GM21515 (cell line): Measurements from ENCODE around the gene HDDC2.

Experiments used
- ATAC-seq: cut with Tn5 transposase; IDR thresholded peaks from one replicate; pipeline ENCODE4 v1.9.1; 2021; ENCODE audit not compliant: unreplicated experiment

HDDC2 gene

DNA sequence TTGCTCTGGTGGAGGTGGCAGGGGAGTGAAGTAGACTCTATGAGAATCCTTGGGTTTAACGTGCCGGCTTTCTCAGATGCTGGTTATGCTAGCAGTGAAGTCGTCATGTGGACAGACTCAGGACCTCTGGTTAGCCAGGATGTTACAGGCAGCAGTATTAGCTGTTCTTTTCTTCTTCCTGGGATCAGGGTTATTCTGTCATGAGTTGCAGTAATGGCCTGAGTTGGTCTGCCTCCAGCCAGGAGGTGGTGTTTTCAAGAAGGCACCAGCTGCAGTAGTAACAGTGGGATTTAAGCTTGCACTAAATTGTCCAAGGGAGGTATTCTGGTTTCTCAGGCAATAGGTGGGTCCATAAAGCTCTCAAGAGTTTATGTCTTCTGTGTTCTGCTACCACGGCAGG, 56.7 kb downstream of the HDDC2 start:
- ATAC-seq: no peak

DNA sequence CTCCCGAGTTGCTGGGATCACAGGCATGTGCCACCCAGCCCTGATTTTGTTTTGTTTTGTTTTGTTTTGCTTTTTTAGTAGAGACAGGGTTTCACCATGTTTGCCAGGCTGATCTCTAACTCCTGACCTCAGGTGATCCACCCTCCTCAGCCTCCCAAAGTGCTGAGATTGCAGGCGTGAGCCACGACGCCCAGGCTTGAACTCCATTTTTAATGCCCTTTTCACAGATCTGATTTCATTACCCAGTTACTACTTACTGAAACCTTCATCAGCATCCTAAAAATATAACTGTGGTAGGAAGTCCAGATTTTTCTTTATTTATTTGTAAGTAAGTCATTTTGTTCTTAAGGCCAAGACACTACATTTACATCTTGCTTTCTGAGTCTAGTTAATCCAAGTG, 64.0 kb downstream of the HDDC2 start:
- ATAC-seq: no peak

DNA sequence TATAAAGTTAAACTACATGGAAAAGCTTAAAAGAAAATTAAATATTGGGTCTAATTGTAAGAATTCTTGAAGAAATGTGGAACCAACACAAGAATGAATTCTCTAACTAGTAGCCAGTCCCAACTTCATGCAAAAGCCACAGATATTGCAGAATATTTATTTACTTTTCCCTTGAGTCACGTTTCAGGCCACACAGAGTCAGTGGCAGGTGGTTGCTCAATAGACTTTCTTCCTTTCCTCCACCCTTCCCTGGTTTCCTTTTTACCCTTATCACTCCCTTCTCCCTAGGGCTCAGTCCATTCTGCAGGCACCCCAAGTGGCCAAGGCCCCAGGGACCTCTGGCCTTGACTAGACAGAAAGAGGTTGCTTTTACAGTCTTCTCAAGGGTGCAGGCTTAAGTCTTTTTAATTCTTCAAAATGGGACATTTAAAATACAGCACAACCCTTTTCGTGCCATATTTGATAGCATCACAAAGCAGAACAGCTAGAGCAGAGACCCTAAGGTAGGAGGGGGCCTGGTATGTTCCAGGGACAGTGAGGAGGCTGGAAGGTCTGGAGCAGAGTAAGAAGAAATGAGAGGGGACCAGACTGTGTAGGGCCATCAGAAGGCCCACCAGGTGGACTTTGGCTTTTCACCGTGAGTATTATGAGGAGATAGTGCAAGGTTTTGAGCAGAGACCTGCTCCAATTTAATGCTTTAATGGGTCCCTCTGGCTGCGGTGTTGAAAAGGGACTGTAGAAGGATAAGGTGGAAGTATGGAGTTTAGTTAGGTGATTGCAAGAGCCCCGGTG, 65.0 kb downstream of the HDDC2 start:
- no peak for ATAC-seq

DNA sequence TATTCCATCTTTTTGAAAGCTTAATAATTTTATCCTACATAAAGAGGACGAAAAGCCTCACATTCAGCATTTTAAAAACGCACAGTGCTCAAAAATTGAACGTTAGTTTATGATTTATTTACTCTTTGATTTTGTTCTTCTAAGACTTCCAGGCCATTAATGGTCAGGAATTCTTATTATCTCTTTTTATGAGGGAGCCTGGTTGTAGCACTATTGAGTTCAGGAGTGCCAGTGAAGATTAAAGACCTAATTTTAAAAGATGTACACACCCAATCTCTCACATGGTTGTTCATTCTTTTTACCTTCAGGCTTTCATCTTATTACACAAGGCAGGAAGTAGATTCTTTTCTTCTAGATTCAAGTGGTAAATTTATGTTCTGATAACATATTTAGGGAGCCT, 68.6 kb downstream of the HDDC2 start:
- ATAC-seq: no peak

DNA sequence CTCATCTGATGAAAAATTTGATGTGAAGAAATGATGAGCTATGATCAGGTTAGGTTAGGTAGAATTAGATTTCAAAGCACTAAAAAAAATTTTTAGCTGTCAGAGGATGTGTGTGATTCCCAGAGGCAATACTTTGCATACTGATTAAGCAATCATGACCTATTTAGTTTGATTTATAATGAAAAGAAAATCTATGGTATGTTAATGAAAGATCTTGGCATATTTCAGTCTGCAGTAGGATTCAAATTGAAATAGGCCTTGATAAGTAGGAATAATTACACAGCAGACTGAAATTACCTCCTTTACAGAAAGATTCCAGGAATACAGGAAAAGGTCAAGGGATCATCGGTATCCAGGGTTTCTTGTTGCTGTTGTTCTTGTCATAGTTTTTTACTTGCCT, 69.3 kb downstream of the HDDC2 start:
- ATAC-seq: no peak

DNA sequence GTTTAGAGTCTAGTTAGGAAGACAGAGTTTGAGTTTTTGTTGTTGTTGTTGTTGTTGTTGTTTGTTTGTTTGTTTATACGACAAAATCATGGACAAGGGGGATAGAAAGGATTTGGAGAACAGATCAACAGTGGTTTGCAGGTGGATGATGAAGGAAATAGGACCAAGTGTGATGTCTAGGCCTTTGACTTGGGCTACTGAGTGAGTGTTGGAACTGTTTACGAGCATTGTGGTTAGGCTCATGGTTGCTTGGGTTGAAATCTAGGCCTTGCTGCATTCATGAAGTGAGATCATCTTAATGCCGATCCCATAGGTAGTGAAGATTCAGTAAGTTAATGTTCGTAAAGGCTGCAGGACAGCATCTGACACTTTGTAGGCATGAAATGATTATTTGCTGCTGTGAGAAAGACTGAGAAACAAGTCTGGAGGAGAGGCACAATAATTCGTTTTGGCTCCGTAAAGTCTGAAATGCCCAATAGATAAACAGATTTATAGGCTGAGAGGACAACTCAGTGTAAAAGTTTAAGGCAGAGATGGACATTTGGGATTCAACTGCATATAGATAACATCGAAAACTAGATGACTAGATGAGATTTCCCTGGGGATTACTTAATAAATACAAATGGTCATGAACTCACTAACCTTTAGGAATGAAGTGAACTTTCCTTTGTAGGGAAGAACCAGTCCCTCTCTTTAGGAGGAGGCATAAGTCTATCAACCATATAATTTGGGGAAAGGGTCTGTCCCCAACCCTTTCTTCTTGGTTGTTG, 70.0 kb downstream of the HDDC2 start:
- no peak for ATAC-seq

DNA sequence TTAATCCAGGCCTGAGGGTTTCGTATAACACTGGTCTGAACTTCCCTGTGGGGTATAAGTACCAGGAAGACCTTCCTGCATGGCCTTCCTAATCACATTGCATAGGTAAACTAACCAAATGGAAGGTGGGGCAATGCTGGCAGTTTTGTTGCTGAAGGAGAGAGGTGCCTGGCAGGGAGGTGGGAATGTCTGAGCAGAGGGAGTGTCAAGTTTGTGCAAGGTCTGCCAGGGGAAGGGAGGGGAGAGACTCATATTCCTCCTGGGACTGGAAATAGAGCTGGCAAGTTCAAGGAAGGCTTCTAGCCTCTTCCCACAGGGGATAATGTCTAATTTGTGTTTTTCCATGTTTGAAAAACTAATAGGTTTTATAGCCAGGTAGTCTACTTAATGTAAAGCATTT, 70.6 kb downstream of the HDDC2 start:
- no peak for ATAC-seq

DNA sequence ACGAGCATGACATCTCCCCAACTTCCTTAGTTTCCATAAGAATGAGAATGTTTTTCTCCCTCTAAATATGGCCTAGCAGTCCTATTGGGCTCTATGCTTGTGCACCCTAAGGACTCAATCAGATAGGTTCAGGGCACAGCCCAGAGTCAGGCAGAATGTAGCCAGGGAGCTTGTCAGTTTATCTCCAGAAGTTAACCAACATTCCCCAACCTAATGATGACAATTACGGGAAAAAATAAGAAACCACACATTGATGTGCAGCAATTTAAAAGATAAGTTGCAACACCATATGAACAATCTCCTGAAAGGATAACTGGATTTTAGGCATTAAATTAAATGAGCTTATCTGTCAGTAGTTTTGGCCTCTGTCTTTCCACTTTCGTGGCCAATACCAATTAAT, 71.1 kb downstream of the HDDC2 start:
- ATAC-seq: no peak

DNA sequence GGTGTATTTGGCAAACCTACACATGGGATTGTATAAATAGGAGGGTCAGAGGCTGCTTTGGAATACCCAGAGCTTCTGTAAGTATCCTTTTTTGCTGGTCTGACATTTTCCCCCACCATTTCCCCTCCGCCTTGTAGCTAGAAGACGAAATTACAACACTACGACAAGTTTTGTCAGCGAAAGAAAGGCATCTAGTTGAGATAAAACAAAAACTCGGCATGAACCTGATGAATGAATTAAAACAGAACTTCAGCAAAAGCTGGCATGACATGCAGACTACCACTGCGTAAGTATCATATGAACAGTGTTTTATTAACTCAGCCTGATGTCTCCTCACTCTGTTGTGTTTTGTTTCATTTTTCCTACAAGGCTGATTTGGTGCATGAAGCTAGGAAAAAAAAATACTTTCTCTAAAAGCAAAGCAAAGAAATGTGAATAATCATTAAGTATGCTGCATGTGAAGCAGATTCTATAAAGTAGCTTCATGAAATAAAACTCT, 72.7 kb downstream of the HDDC2 start:
- ATAC-seq: no peak

DNA sequence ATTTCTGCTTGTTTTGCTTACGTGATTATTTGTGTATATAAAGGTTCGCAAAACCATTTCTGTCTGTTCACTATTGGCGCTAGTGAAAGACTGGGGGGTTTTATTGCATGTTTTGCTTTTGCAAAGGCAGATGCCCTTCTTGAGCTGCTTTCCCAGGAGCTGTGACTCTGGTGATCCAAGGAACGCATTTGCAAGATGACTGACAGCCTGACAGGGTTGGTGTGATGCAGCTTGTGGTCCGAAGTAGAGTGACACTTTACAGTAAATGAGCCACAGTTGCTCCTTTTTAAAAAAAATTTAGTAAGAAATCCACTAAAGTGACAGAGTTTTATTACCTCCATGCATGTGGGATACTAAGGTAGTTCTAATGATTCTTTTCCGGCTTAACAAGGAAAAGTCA, 74.5 kb downstream of the HDDC2 start:
- ATAC-seq: no peak
